PC-3 (cell line): ENCODE measurements around the gene HDAC4.

ENCODE experiments used
- CTCF ChIP-seq: fragments of 300-600 bp; sonication (generic); conservative IDR thresholded peaks from 2 replicates; pipeline ENCODE4 v1.5.1; 2017; ENCODE audit warnings: antibody characterized with exemption, low read depth, mild to moderate bottlenecking, low read length
- EZH2 ChIP-seq: fragments of 300-600 bp; sonication (generic); IDR thresholded peaks from one replicate; pipeline ENCODE4 v1.6.1; 2017; ENCODE audit warnings: antibody characterized with exemption, mild to moderate bottlenecking, low read length; ENCODE audit not compliant: unreplicated experiment

DNA sequence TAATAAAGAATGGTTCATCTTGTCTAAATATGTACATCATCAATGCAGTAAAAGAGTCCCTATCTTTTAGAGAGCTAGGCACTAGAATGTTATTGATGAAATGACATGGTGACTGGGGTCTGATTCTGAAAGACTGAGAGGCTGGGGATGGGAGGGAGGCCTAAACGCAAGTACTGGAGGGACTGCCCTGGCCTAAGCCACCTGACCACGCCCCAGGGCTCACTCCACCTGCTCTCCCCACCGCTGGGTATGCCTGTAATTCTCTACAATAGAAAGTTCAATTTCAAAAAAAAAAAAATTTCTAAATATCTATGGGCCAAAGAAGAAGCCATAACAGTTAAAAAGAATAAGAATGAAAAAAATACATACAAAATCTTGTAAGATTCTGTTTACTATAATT lies 194.0 kb downstream of the HDAC4 start:
- TF ChIP-seq CTCF (no peak), EZH2 (no peak)
